Measurements from ENCODE around the gene EEFSEC.

The EEFSEC gene

DNA sequence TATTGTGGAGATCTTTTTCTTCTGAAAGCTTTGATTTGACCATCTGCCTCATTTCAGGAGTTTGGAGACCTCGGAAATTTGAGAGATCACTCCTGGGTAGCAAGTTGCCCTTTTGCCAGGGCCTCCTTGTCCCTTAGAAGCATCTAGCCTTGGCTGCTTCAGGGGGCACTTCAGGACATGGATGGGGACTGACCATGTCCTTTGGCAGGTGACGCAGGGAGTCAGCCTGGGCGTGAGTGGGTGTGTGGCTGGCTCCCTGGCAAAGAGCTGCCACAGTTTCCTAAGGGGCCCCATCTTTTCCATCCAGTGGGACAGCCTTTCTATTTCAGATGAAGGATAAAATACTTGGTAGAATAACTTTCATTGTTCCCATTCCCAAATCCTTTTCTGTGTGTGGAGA is 27.6 kb downstream of the EEFSEC start:
- no peak for DNase-seq (ENCODE audit: low read depth in 2 of 2, low spot score in 1 of 2)

DNA sequence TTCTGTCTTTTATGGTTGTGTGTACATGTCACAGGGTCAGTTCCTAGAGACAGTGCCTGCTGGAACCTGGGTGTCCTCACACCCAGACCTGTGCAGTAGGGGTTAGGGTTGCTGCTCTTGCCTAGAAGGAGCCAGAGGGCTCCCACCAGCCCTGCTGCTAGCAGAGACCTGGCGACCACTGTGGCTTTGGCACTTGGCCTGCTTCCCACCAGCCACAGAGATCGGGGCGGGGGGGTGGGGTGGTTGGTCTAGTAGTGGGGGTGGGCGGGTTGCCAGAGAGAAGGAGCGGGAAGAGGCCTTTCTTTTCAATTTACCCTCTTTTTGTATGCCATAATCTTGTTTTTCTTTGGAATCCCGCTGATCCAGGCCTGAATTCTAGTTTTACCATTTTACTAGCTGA is 29.4 kb downstream of the EEFSEC start:
- DNase-seq (ENCODE audit: low read depth in 2 of 2, low spot score in 1 of 2) = no peak

DNA sequence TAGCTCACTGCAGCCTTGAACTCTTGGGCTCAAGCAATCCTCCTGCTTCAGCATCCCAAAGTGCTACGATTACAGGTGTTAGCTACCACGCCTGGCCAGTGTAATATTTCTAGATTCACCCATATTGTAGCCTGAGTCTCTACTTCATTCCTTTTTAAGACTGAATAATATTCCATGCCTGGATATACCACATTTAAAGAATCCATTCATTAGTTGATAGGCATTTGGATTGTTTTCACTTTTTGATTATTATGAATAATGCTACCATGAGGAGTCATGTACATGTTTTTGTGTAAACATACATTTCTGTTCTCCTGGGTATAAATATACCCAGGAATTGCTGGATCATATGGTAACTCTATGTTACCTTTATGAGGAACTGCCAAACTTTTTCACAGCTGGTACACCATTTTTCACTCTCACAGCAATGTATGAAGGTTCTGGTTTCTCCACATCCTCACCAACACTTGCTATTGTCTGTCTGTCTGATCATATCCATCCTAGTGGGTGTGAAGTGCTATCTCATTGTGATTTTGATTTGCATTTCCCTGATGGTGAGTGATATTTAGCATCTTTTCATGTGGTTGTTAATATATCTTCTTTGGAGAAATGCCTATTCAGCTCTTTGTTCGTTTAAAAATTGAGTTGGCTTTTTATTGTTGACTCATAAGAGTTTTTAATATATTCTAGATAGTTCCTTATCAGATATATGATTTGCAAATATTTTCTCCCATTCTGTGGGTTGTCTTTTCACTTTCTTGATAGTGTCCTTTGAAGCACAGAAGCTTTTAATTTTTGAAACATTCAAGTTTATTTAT is 32.6 kb downstream of the EEFSEC start:
- DNase-seq (ENCODE audit: low read depth in 2 of 2, low spot score in 1 of 2) = no peak

DNA sequence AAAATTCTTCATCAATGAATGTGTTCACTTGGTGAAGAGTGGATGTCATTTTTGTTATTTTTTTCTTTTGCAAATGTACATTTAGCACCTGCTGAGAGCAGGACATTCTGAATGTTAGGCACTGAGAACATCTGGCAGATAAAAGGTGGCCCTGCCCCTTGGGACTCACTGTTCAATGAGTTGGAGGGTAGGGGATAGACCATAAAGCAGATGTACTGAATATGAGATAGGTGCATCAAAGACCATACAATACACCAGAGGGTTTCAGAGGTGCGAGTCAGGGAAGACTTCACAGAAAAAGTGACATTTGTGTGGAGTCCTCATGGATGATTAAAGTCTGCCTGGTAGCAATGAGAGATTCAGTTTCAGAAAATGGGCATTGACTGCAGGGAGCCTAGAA is 34.2 kb downstream of the EEFSEC start:
- DNase-seq (ENCODE audit: low read depth in 2 of 2, low spot score in 1 of 2) = no peak

DNA sequence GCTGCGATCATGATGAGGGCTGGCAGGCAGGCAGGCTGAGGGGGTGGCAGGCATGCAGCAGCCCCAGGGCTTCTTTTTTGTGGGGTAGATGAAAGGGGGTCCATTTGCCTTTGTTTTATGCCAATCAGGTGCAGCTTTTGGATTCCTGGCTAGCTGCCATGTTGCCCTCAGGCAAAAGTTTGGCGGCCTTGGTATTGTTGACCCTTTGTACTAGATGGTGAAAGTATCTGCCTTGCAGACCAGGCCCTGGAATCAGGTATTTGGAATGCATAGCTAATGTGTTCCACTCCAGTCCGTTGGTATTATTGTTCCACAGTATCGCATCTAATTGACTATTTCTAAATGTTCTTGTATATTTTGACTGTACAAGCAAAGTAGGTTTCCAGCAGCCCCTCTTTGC is 35.0 kb downstream of the EEFSEC start:
- no peak for DNase-seq (ENCODE audit: low read depth in 2 of 2, low spot score in 1 of 2)

DNA sequence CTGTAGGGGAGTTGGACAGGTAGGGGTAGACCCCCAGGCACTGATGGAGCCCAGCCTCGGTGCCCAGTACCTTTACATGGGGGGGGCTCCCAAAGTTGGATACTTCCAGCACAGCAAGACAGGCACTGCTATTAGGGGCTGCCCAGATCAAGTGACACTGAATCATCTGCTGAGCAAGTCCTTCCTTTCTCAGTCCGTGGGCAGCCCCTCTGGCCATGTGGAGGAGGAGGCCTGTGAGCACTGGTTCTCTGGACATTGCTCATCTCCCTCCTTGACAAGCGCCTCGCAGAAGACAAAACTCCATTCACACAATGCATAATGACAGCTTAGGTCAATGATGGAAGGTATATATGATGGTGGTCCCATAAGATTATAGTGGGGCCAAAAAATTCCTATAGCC is 35.7 kb downstream of the EEFSEC start:
- no peak for DNase-seq (ENCODE audit: low read depth in 2 of 2, low spot score in 1 of 2)

DNA sequence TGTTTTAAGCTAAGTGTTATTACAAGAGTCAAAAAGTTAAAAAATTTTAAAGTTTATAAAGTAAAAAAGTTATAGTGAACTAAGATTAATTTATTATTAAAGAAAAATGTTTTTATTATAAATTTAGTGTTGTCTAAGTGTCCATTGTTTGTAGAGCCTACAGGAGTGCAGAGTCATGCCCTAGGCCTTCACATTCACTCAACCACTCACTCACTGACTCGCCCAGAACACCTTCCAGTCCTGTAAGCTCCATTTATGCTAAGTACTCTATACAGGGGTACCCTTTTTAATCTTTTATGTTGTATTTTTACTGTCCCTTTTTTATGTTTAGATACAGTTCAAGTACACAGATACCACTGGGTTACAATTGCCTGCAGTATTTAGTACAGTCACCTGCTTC is 37.2 kb downstream of the EEFSEC start:
- DNase-seq (ENCODE audit: low read depth in 2 of 2, low spot score in 1 of 2) = no peak

DNA sequence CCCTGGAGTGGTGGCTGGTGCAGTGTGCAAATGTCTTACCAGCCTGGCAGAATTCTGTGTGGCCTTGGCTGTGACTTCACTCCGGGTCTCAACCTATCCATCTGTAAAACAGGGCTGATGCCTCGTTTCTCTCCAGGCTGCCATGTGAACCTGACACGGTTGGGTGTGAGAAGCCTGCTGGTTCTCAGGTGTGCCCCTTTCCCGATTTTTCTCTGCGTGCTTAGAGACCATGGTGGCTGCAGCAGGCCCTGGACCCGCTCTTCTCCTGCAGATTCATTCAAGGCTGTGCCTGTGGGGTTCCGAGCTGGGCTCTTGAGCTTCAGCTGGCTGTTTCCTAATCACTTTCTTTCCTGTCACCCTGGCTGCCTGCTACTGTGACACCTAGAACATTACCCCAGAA is 38.9 kb downstream of the EEFSEC start:
- no peak for DNase-seq (ENCODE audit: low read depth in 2 of 2, low spot score in 1 of 2)

DNA sequence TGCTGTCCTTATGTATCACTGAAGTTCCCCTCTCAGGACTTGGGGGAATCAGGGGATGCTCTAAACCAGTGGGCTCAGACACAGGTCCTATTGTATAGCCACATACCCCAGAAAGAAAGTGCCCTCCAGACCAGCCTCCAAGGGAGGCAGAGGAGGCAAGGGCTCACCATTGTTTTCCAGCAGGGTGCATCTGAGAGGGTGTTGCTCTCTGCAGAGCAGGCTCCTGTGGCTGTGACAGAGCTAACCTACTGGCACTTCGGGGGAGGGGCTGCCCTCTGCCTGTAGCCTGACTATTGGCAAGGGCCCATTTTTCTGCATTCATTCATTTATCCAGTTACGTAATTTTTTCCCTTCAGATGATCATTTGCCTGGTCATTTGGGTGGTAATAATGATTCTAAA is 39.9 kb downstream of the EEFSEC start:
- DNase-seq (ENCODE audit: low read depth in 2 of 2, low spot score in 1 of 2) = no peak

DNA sequence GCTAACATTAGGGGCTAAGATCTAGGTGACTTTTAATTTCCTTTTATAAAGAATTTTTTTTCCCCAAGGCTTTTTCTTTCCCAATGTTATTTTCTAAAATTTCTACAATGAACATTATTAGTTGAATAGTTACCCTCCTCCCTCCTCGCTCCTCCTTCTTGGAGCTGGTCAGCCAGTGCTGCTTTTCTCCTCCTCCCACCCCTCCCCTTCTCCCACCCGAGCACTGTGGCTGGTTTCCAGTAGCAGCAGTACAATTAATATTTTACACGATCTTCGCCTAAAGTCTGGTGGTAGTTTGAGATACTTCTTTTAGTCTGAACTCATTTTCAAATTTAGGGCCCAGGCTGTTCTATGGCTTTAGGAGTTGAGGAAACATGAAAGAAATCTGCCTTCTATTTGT is 41.6 kb downstream of the EEFSEC start:
- no peak for DNase-seq (ENCODE audit: low read depth in 2 of 2, low spot score in 1 of 2)

DNA sequence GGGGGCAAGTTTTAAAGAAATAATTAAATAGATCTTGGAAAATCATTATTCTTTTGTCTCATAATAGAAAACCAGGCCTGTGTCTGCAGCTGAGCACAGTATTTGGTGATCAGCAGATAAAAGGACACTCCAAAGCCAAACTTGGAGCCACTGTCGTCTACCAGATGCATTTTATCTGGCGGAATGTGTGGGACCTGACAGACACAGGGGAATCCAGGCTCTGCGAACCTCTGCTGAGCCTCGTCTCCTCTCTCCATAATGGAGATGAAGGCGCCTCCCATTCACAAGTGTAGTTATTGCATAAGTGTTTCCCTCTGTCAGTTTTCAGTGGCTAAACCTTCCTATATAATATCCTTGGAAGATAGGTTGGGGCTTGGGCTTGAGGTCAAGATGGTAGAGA is 42.1 kb downstream of the EEFSEC start:
- no peak for DNase-seq (ENCODE audit: low read depth in 2 of 2, low spot score in 1 of 2)

DNA sequence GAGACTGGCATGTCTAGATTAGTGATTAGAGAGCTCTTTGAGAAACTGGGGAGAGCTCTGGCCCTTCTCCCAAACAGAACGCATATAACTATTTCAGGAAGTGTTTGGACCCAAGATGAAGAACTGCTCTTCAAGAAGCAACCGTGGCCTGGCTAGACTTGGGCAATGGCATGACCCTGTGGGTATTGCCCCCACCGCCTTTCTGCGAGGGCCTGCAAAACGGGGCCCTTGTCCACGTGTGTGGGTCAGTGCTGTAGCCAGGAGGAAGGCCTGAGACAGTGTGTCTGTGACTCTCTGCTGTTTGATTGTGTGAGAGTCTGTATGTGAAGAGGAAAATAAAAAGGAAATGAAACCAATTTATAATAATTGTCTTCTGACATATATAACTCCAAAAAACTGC is 42.5 kb downstream of the EEFSEC start:
- DNase-seq (ENCODE audit: low read depth in 2 of 2, low spot score in 1 of 2) = no peak

DNA sequence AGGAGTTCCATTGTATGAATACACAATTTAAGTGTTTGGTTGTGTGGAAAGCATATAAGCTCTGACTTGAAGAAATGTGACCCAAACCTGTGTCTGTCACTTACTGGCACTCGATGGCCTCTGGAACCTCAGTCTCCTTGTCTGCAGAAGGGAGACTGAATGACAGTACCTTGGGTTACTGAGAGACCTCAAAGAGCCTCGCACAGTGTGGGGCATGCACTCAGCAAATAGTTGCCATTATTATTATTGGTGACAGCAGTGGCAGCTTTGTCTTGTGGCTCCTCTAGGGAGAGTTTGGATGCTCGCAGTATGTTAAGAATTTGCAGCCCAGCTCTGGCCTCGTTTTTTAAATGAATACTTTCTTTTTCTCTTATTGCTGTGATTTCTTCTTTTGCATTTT is 43.4 kb downstream of the EEFSEC start:
- DNase-seq (ENCODE audit: low read depth in 2 of 2, low spot score in 1 of 2) = no peak

DNA sequence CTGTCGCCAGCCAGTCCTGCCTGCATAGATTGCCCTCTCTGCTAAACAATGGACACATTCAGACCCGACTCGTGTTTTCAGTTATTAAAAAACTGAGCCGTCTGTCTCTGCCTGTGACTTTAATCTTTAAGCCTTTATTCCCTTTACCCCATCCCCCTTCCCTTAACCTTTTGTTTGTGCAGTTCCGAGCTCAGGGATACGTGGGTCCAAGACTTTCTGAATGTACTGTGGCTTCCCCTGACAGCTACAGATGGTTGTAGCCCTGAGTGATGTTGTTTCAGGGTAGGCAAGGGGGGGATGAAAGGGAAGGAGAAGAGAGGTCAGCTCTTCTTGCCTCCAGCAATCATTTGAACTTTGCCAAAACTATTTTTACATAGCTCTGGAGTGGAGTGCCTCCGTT is 44.6 kb downstream of the EEFSEC start:
- no peak for DNase-seq (ENCODE audit: low read depth in 2 of 2, low spot score in 1 of 2)

DNA sequence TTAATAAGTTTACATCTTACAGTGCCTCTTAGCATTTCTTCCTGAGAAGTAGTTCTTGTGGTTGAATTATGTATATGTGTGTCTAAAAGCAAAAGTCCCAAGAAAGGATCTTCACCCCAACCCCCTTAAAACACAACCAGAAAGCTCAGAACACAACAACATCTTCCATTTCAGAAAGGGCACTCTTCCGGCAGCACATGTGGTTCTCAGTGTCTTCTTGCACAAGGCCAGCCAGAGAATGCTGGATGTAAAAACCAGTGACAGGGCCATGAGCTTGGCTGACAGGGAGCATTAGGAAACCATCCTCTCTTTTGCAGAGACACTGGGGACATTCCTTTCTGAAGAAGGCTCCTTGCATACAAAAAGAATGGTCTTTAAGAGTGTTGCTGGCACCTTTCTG is 45.0 kb downstream of the EEFSEC start:
- DNase-seq (ENCODE audit: low read depth in 2 of 2, low spot score in 1 of 2) = no peak

DNA sequence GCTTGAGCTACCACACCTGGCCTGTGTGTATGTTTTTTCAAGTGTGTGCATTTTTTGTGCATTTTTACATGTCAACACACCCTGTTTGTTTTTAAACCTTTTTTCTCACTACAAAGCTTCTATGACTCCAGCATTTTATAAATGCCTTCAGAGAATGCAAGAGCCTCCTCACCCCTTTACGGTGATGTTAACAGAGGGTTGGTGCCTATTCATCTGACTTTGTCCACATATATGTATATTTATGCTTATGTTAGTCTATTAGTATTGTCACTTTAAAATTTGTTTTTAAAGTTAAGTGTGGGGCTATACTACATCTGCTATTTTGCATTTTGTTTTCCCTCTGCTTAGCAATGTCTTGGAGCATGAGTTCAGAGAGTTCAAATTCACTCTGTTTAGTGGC is 45.8 kb downstream of the EEFSEC start:
- DNase-seq (ENCODE audit: low read depth in 2 of 2, low spot score in 1 of 2) = no peak

DNA sequence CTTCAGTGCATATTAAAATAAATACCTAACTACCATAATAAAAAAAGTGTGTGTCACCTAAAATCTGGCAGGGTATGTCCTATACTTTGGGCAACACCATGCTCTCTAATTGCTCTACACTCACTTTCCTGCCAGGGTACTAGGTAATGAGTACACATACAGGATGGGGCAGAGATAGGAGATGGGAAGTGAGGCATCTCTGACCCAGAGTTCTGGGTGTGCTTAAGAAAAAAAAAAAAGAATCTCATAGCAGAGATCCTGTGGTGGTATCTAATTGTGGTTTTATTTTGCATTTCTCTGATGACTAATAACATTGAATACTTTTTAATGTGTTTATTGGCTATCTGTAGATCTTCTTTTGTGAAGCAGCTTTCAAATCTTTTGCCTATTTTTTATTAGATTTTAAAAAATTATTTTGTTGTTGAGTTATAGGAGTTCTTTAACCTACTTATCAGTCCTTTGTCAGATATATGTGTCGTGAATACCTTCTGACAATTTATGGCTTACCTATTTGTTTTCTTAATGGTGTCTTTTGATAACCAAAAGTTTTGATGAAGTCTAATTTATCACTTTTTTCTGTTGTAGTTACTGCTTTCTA is 48.0 kb downstream of the EEFSEC start:
- DNase-seq (ENCODE audit: low read depth in 2 of 2, low spot score in 1 of 2) = no peak

DNA sequence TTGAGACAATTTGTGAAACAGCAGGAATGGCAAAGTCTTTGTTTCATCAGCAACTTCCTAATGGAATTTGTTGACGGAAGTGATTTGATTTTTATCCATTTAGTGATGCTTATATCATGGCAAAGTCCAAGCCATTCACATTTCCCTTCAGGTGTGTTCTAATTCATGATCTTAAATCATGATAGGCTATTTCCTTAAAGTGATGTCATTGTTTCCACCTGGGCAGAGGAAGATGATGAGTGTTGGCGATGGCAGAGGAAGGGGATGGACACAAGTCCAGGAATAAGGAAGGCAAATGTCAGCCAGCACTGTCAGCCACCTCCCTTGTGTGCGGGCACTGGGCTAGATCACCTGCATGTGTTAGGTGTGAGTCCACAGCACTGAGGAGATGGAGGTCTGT is 49.9 kb downstream of the EEFSEC start:
- DNase-seq (ENCODE audit: low read depth in 2 of 2, low spot score in 1 of 2) = no peak

DNA sequence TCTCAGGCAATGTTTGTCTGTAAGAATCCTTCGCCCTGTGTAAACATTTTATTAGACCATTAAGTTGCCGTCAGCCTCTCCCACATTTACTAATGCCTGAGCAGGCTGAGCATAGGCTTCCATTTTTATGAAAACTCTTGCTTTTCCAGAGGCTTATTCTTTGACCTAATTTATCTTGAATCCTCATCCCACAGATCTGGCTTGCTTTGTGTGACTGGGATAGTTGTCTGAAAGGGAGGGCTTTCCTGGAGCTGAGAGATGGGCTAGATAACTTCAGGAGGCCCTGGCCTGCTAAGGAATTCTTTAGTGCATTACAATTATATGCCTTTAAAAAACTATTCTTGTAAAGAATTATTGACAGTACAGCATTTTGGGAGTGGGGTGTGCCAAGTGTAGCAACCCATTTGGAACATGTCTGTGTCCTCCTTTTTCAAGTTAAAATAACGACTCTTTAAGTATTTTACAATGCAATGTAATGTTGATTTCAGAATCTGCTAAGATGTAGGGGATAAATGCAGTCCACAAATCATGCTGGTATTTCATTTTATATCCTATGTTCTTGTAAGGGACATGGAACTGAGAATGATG is 52.4 kb downstream of the EEFSEC start:
- DNase-seq (ENCODE audit: low read depth in 2 of 2, low spot score in 1 of 2) = no peak

DNA sequence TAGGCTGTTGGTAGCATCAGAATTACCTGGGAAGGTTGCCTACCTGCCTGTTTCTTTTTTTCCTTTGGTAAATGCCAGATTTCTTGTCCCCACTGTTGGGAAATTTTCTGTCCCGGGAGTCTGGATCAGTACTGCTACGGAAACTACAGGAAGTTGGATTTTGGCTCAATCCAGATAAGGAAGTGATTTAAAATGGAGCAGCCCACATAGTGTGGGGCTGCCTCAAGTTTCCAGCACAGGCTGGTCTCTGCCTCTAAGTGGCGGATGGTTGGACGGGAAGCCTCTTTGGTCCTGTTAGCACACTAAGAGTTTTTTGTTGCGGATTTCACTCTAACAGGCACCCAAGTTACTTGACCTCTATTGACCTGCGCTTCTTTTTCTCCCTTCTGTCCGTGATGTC is 54.7 kb downstream of the EEFSEC start:
- no peak for DNase-seq (ENCODE audit: low read depth in 2 of 2, low spot score in 1 of 2)

DNA sequence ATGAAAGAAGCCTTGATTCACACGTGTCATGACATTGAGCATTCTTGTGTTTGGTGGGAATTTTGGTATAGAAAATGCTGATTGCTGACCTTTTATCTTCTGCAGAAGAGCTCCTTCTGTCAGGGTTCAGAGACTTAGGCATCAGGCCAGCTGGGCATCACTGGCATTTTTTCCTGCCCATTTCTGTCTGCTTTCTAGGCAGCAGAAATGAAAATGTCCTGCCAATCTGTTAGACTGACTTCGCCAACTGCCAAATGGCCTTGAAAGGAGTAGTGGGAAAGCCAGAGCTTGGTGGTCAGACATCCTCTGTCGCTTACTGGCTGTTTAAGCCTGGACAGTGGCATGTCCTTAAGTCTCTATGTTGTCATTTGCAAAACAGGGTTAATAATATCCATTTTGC is 57.4 kb downstream of the EEFSEC start:
- DNase-seq (ENCODE audit: low read depth in 2 of 2, low spot score in 1 of 2) = no peak

DNA sequence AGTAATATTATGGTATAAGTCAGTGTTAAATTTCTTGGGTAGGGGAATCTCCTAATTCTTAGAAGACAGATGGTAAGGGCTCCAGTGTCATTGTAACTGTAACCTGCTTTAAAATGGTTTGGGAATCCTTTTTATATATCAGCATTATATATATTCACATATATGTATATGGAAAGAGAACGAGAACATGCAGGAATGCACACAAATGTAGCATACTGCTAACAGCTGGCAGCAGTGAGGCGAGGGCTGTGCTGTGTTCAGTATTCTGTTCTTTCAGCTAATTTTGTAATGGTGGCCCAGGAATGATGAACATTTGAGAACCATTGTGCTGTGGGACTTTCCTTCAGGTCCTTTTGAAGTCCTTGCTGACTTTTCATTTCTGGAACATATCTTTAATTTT is 60.8 kb downstream of the EEFSEC start:
- no peak for DNase-seq (ENCODE audit: low read depth in 2 of 2, low spot score in 1 of 2)

DNA sequence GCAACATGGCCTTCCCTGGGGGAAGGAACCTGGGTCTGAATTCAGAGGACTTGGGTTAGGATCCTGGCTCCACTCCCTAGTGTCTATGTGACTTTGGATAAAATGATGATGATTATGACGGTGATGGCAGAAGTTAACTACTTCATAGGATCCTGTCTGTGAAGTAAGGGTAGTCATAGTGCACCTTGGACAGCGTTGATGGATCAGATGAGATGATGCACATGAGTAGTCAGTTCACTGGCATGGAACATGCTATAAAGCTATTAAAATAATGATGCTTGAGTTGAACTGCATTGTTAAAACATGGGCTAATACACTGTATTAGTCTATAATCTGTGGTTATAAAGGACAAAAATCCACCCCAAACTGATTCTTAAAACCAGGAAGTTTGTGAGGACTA is 62.0 kb downstream of the EEFSEC start:
- DNase-seq (ENCODE audit: low read depth in 2 of 2, low spot score in 1 of 2) = no peak

Measured in stimulated activated CD8-positive, alpha-beta memory T cell treated with anti-CD3 and anti-CD28 coated beads, Interleukin-4, amount 100 ng/mL, for 1 hour (primary cell).